Stimulated activated CD4-positive, alpha-beta T cell treated with anti-CD3 and anti-CD28 coated beads, Interleukin-4, amount 100 ng/mL, for 1 hour (primary cell): ENCODE data around the gene ECPAS.
"Not testable (repeated sequence)": the region's sequence is repeated elsewhere in the genome, so short reads cannot be mapped to it uniquely, and the experiment has no call there.

Experiments
- DNase-seq: peaks from one replicate; pipeline ENCODE4 v3.0.0-alpha.2; 2020

ECPAS gene

DNA sequence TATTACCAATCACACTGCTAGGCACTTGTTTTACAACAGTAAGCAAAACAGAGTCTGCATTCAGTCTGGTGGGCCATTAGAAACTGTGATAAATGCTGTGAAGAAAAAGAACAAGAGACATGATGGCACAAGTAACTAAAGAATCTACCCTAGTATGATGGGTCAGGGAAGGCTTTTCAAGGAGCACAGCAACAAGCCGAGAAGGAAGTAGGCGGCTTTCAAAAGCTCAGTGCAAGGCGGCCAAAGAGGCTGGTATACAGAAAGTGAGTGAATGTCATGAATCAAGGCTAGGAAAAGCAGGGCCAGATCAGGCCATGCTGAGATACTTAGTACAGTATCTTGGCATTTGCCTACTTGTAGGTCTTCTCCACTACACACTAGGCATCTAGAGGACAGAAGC lies 76.4 kb downstream of the ECPAS start:
- DNase-seq = no peak

GRCh38 chr9:111405701-111406100 lies 78.5 kb downstream of the ECPAS start:
- no peak for DNase-seq

DNA sequence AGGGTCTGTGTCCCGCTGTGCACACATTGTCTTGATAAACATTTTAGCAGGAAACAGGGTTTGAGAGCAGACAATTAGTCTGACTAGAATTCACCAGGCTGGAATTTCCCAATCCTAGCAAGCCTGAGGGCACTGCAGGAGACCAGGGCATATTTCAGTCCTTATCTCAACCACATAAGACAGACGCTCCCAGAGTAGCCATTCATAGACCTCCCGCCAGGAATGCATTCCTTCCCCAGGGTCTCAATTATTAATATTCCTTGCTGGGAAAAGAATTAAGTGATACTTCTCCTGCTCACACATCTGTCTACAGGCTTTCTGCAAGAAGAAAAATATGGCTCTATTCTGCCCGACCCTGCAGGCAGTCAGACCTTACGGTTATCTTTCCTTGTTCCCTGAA lies 82.7 kb downstream of the ECPAS start:
- not testable (repeated sequence) for DNase-seq

DNA sequence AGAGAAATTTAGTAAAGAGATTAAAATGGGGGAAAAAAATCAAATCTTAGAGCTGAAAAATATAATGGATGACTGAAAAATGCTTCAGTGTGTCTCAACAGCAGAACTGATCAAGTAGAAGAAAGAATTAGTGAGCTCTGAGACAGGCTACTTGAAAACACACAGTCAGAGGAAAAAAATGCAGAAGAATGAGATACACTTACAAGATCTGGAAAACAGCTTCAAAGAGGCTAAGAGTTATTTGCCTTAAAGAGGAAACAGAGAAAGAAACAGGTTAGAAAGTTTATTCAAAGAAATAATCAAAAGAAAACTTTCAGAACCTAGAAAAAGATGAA lies 83.7 kb downstream of the ECPAS start:
- DNase-seq = no peak

DNA sequence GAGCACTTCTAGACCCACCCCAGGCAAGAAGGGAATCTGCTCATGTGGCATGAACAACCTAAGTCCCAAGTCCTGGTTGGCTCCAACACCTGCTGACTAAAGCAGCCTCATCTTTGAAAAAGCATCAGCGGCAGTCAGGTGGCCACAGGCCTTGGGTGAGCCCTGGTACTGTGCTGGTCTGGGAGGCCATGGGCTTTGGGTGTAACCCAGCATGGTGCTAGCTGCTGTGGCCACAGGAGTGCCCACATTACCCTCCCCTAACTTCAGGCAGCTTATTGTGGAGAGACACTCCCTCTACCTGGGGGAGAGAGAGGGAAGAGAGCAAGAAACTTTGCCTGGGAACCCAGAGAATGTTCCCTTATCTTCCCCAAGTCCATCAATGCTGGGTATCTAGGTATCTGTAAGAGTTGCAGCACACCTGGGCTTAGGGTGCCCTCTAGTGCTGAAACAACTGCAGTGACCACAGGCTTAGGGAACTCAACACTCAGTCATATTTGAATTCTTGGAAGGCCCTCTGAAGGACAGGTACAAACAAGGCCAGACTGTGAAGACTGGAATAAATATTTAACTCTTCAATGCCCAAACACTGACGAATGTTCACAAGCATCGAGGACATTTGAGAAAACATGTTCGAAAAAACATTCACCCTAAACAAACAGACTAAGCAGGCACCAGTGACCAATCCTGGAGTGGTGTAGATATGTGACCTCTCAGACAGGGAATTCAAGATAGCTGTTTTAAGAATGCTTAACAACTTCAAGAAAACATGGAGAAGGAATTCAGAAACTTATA lies 84.2 kb downstream of the ECPAS start:
- DNase-seq = no peak

DNA sequence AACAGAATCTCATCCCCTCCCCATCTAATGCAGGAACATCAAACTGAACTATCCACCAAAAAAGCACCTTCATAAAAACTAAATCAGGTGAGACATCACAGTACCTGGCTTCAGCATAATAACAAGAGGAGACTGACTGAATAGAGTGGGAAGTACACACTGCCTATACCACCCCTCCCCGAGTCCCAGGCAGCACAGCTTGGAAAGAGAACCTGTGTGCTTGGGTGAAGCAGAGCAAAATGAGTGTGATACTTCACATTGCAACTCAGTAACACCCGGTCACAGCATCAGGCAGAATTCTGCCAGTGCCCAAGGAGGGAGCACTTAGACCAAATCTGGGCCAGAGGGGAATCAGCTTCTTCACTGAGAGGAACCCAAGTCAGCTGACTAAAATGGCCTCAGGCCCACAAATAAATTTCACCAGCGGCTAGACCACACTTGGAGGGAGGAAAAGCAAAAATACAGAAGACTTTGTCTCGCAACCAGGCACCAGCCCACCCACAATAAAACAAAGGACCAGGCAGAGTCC lies 84.9 kb downstream of the ECPAS start:
- no peak for DNase-seq

DNA sequence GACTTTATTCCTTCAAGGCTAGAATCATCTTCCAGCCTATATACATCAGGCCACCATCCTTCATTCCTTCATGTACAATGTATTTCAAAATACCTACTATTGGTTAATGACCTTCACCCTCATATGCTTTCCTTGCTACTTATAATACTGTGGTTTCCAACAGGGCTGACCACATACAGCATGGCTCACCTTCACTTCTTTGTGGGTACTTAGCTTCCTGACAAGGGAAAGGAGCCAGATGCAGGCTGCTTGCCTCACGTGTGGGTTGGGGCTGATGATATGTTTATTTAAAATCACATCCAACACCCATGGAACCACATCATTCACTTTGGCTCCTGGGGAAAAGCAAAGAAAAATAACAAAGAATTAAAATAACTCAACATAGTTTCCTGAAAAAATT lies 90.2 kb downstream of the ECPAS start:
- no peak for DNase-seq

- DNase-seq = no peak
Measured at GRCh38 chr9:111389406-111389805, 94.8 kb downstream of the ECPAS start.

- DNase-seq = no peak
Measured at GRCh38 chr9:111386386-111386785, 97.8 kb downstream of the ECPAS start.

GRCh38 chr9:111381006-111381405 lies 103.2 kb downstream of the ECPAS start:
- DNase-seq = no peak

GRCh38 chr9:111375817-111376564 lies 108.2 kb downstream of the ECPAS start:
- no peak for DNase-seq

GRCh38 chr9:111375062-111375461 lies 109.1 kb downstream of the ECPAS start:
- DNase-seq = no peak

DNA sequence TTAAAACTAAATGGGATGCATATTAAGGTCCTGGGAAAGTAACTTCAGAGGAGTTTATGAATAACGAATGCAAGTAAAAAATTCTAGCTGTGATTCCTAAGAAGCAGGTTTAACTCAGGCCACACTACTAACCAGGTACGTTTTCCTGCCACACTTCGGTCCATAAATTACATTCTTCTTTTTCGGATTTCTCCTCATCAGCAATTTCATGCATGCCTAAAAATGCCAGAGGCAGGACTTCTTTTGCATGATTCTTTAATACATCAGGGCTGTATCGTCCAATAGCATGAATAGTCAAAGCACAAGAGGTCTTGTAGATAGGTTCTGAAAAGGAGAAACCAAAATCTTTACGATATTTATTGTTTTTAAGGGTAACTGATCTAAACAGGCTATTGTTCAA lies 111.9 kb downstream of the ECPAS start:
- no peak for DNase-seq

DNA sequence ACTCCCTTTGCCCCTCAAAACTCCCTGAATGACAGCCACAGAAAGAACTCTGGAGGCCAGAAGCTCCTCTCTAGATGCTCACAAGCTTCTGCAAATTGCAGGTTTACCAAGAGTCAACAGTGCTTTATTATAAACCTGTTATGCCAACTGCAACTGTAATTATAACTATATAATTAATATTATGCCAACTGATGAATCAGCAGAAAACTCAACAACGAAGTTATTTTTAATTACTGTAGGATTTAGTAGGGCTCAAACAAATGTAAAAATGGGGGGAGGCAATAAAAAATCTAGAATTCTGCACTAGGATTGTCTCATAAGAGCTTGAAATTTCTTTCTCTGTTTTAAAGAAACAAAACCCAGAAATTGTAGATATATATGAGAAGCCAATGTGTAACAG lies 117.2 kb downstream of the ECPAS start:
- no peak for DNase-seq

DNA sequence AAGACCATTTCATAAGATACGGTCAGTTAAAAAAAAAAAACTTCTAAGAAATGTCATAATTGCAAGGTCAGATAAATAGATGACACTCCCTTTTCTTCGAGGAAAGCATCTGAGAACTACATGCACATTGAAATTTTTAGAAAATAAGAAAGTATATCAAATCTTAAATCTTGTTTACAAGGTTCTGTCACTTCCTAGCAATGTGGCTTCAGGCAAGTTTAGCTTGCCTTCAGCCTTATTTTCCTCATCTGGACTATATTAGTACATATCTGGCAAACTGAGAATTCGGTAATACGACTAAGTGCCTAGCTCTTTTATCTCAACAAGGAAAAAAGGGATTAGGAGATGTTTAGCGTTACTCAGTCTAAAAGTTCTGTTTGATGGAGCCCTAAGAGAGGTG lies 121.7 kb downstream of the ECPAS start:
- DNase-seq = no peak

DNA sequence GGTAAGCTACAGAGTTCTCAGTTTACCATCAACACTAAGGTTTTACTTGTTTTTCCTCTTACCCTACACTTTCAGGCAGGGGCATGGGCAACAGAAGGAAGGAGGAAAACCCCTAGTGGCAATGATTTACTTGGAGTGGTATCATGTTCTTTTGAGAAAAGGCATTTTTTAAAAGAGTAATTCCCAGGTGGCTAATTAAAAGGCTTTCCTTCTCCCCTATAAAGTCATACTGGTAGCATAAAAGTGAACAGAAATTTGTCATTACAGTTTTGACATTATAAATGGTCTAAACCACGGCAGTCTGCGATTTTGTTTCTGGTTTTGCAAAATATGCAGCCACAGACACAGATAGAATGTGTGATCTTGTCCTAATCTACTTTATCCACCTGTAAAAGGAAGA lies 123.3 kb downstream of the ECPAS start:
- DNase-seq = no peak

DNA sequence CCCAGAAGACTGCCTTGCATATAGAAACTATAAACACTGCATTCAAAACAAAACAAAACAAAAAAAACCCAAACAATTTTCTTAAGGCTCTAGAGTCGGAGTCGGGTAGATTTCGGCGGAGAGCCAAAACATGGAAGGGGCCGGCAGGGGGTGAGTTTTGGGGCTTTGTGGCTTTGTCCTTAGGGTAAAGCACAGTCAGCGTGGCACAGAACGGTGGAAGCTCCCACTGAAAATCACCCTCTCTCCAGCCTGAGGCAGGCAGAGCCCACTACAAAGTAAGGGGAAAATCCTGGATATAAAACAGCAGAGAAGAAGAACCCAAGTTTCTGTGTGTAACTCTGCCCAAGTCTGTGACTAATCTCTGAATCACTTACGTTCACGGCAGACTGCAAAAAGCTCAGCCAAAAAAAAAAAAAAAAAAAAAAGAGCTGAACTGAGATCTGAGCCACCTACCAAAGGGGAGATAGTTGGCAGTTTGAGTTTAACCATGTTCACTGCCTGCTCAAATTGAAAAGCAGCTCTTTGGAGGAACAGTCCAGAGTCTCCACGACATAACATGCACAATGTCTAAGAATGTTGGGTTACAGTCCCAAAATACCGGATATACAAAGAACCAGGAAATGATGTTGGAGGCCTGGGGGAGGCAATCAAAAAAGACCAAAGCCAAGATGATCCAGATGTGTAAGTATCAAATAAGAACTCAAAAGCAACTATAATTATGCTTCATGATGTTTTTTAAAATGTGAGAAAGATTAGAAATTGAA lies 127.5 kb downstream of the ECPAS start:
- DNase-seq = no peak

- DNase-seq = no peak
Measured at GRCh38 chr9:111352545-111352944, 131.6 kb downstream of the ECPAS start.

GRCh38 chr9:111350556-111350955 lies 133.6 kb downstream of the ECPAS start:
- no peak for DNase-seq

GRCh38 chr9:111349766-111350165 lies 134.4 kb downstream of the ECPAS start:
- DNase-seq = no peak

DNA sequence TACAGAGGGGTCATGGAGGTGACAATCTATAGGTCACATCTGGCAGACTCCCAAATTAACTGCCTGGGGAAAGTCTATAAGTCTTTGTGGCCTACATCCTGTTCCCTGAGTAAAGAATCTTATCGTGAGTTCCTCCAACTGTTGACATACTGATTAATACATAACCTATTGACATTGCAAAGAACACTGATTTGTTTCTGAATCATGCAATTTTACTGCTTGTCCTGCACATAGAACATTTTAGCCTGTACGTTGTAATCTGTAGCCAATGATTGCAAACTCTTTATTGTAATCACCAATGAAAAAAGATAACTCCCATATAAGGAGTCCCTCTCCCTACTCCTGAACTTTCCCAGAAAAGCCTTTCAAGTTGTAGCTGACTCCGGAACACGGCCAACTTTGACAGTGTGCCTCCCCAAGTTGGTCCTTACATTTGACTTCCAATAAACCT lies 135.3 kb downstream of the ECPAS start:
- no peak for DNase-seq

GRCh38 chr9:111334318-111334863 lies 149.8 kb downstream of the ECPAS start:
- DNase-seq = not testable (repeated sequence)

DNA sequence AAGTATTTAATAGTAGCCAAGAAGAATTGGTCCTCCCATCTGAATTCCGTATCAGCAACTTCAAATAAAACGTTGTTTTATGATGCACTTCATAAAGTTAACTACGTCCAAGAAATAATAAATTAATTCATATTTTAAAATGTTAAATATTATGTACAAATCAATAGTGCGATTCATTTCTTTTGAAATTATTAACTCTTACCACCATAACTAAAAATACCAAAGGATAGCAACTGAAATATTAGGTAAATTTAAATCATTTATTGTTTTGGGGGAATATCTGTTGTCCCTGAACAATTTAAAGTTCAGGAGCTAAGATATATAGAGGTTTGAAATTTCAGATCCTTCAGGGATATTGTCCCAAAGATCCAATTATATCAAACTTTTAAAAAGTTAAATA lies 154.1 kb downstream of the ECPAS start, which contains the start of gene OR2K2:
OR2K2 (minus strand) TSS at position 101 of the 400 bp plus-strand sequence. CDS start 1,791 bp downstream, outside the sequence.
- no peak for DNase-seq
